ENCODE measurements around the gene IGSF21.

- TF ChIP-seq PATZ1 (CRISPR knock-in tag; IDR thresholded peaks at IDR 0.05; ENCODE audit: borderline replicate concordance) (no peak), PPARA (CRISPR knock-in tag; IDR thresholded peaks at IDR 0.05; ENCODE audit: borderline replicate concordance) (no peak), CREB5 (CRISPR knock-in tag; IDR thresholded peaks at IDR 0.05; ENCODE audit: low read depth) (no peak), ZFP3 (CRISPR knock-in tag; IDR thresholded peaks at IDR 0.05) (no peak), ZNF8 (CRISPR knock-in tag; IDR thresholded peaks at IDR 0.05) (no peak), GLIS3 (CRISPR knock-in tag; IDR thresholded peaks at IDR 0.05) (no peak), ZFP30 (CRISPR knock-in tag; IDR thresholded peaks at IDR 0.05) (no peak), BACH2 (CRISPR knock-in tag; IDR thresholded peaks at IDR 0.05; ENCODE audit: borderline replicate concordance) (no peak), ZC3H10 (CRISPR knock-in tag; IDR thresholded peaks at IDR 0.05) (no peak)
- TF ChIP-seq, protein P1, sequence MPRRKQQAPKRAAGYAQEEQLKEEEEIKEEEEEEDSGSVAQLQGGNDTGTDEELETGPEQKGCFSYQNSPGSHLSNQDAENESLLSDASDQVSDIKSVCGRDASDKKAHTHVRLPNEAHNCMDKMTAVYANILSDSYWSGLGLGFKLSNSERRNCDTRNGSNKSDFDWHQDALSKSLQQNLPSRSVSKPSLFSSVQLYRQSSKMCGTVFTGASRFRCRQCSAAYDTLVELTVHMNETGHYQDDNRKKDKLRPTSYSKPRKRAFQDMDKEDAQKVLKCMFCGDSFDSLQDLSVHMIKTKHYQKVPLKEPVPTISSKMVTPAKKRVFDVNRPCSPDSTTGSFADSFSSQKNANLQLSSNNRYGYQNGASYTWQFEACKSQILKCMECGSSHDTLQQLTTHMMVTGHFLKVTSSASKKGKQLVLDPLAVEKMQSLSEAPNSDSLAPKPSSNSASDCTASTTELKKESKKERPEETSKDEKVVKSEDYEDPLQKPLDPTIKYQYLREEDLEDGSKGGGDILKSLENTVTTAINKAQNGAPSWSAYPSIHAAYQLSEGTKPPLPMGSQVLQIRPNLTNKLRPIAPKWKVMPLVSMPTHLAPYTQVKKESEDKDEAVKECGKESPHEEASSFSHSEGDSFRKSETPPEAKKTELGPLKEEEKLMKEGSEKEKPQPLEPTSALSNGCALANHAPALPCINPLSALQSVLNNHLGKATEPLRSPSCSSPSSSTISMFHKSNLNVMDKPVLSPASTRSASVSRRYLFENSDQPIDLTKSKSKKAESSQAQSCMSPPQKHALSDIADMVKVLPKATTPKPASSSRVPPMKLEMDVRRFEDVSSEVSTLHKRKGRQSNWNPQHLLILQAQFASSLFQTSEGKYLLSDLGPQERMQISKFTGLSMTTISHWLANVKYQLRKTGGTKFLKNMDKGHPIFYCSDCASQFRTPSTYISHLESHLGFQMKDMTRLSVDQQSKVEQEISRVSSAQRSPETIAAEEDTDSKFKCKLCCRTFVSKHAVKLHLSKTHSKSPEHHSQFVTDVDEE (CRISPR knock-in tag; IDR thresholded peaks at IDR 0.05): no peak
These were observed 104.2 kb downstream of the IGSF21 start for GRCh38 chr1:18211764-18212163.

Measured in SK-N-SH treated with all-trans-retinoic acid at 6 μM for 48 hours (cell line).